Activated CD4-positive, CD25-positive, alpha-beta regulatory T cell treated with anti-CD3 and anti-CD28 coated beads, Interleukin-2, amount 50 U/mL, for 24 hours (primary cell): ENCODE data around the gene IQCE.
"Not testable (repeated sequence)": the region's sequence is repeated elsewhere in the genome, so short reads cannot be mapped to it uniquely, and the experiment has no call there.

Source experiments
- ATAC-seq, 2 donors: fragments of 150-1000 bp; cut with Tn5 transposase; one replicate each; pipeline ENCODE4 v1.10.0; 2021; ENCODE audit warnings: mild to moderate bottlenecking in 1 of 2, moderate library complexity in 1 of 2

IQCE gene

DNA sequence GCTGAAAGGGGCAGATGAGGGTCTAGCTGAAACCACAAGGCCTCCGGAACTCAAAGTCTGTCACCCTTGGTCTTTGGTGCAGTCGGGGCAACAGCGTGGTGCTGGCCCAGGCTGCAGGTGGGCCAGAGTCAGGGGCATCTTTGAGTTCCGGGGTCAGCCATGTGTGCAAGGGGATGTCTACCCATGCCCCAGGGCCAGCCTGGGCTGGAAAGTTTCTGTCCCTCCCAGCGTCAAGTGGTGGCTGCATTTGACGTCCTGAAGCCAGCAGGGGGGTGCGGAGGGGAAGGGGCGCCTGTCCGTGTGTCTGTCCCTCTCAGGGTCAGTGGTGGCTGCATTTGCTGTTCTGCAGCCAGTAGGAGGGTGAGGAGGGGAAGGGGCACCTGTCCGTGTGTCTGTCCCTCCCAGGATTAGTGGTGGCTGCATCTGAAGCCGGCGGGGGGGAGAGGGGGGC, 4.1 kb upstream of the IQCE start:
- no peak for ATAC-seq

DNA sequence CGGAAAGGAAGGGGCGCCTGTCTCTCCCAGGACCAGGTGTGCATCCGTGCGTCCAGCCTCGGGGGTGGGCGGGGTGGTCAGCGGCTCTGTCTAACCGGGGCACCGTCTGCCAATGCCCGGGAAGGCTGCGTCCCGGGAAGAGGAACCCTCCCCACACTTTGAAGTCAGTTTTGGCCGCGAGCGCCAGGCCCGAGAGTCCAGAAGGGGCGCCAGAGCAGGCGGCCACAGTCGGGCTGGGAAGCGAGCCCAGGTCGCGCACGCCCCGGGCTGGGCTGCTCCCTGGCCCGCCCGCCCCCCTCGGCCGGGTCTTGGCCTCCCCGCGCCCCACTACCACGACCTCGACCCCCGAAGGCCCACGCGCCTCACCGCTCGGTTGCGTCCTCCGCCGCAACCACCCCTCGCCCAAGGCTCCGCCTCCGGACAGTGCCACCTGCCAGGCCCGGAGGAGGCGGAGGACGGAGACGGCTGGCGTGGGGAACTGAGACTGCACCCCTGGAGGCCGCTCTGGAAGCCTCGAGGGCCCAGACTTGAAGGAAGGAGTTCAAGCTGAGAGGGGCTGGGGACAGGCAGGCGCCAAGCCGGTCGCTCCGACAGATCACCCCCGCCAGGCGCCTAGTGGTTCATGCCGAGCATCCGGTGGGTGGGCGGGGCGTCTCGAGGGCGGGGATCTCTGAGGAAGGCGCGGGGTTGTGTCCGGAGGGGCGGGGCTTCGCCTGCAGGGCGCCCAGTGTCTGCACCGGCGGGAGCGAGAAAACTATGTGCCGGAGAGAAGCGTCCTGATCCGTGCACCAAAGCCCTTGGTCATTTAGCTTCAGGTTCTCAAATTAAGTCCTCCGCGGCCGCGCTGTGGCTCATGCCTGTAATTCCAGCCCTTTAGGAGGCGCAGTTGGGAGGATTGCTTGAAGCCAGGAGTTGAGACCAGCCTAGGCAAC, 3.4 kb upstream of the IQCE start, which contains the start of gene BRAT1:
Gene BRAT1 (minus strand): TSS at position 404 of the 932 bp plus-strand sequence. CDS start 1,093 bp downstream, outside the sequence.
- peak; percentile 89 to 90 for ATAC-seq

- peak in 1 of 2 donors; percentile 3 for ATAC-seq
Observed at GRCh38 chr7:2559283-2559950, 638 bp downstream of the IQCE start.

- ATAC-seq: not testable (repeated sequence)
Observed at GRCh38 chr7:2563955-2564354, 5.2 kb downstream of the IQCE start.

DNA sequence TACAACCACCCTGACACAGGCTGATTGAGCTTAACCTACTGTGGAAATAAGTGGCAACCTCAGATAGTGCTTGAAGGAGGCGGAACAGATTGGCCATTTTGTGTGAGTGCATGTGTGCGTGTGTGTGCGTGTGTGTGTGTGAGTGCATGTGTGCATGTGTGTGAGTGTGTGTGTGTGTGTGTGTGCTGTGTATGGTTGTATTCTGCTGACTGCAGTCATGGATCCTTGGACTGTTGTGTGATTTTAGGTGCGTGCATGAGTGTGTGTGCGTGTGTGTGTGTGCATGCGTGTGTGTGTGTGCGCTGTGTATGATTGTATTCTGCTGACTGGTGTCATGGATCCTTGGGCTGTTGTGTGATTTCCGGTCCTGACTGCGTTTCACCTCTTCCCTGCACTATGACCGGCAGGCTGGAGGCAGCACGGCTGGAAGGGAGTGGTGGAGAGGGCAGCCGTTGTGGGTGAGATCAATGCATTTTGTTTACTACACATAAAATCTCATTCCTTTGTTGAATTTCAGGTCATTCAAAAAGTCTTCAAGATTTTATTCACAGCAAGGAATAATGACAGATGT, 6.3 kb downstream of the IQCE start:
- ATAC-seq: no peak

DNA sequence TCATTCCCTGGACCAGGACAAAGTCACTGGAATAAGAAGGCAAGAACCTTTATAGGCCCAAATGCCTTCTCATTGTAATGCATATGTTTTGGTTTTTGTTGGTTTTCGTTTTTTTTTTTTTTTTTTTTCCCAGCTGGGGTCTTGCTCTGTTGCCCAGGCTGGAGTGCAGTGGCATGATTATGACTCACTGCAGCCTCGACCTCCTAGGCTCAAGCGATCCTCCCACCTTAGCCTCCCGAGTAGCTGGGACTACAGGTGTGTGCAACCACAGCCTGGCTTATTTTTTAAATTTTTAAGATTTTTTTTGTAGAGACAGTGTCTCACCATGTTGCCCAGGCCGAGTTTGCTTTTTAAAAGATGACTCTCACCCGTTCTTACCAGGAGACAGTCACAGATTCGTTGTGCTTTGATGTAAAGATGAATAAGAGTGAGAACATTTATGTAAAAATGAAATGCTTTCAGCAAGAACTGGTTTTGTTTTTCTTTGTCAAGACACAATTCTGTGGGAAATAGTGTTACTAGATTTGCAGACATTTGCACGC, 7.6 kb downstream of the IQCE start:
- peak; percentile 56 to 70 for ATAC-seq

DNA sequence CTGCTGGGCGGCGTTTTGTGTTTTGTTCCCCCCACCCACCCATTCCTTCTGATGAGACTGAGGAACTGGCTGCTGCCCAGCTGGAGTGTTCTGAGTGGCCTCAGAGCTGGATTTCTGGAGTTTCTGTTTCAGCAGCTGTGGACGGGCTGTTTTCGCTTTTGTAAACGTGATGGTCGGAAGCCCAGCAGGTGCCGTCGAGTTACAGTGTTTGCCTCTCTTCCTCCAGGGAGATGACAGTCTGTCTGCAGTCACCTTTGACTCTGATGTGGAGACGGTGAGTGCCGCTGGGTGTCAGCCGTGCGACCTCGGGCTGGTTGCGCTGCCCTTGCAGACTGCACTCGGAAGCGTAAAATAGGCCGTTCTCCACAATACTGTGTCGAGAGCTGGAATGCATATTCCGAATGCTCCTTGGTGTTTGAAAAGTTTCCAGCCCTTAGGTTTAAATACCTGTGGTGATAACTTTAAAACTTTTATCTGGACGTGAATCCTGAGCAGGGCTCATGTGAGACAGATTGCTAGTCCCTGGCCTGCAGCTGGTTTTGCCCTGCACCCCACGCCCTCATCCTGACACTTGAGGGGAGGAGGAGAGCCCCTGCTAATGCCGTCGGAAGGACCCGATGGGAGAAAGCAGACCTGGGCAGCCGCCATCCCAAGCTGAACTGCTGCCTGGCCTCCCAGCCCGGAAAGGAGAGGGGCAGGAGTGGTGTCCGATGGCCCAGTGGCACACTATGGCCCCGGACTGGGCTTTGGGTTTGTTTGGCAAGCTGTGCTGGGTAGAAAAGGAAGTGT, 8.3 kb downstream of the IQCE start:
- peak; percentile 68 to 73 for ATAC-seq

DNA sequence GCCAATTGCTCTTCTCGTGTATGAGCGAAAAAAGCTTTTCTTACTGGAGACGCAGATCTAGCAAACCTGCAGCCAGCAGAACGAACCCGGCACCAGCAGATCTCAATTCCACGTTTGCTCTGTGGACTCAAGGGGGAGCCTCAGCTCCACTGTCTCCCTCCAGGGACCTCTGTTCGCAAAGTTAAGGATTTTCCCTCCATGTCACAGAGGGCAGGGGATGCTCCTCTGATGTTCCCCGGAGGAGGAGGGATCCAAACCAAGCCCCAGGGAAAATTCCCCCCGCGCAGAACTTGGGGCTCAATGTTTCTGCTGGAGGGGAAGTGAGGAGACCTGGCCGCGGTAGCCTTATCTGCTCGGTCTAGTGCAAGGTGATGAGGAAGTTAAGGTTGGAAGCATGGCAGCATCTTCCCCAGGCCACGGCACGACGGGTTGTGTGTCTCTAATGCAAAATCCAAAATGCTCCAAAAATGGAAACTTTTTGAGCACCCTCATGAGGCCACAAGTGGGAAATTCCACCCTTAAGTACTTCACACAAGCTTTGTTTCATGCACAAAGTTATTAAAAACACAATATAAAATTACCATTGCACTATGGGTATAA, 9.0 kb downstream of the IQCE start:
- ATAC-seq: no peak

DNA sequence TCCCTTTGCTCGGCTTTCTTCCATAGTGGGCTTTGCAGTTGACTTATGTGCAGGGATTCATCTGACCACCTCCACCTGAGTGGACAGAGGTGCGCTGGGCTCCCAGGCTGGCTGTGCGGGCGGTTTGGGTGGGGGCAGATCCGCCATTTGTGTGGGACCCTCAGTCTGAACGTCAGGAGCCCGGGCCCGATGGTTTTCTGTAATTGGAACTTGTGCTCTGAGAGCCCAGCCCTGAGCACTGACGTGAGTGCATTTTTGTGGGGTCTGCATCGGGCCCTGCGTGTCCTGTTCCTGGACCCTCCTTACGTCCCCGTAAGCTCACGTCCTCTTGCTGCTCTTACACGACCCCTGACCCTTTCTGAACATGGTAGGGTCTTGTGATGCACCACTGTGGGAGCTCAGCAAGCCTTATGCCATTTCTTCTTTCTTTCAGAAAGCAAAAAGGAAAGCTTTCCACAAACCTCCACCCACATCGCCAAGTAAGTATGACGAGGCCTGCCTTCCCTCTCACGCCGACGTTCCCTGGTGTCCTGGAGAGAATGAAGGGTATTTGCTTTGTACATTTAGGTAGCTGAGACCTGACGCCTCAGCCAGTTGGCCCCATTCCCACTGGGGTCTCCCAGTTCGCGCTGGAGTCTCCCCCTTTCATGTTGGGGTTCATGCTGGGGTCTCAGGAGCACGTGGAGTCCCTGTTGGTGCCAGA, 9.9 kb downstream of the IQCE start:
- no peak for ATAC-seq

DNA sequence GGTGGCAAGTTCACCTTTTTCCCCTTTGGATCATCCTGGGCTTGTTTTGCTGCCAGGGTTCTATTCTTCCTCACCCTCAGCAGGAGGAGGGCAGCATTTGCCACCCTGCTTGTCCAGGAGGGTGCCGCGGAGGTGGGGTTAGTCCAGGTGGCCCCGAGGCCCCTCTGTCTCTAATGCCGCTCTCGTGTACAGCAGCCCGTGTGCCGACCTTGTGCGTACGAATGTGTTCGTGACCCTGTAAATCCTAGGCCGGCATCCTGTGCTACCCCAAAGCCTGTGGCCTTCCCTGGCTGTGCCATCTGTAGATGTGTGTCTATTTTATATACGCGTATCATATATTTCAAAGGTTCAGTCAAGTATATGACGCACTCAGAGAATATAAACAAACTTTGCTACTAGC, 10.6 kb downstream of the IQCE start:
- ATAC-seq: no peak

- ATAC-seq: no peak
Observed at GRCh38 chr7:2570021-2570420, 11.2 kb downstream of the IQCE start.

GRCh38 chr7:2571409-2571808, 12.6 kb downstream of the IQCE start:
- no peak for ATAC-seq

DNA sequence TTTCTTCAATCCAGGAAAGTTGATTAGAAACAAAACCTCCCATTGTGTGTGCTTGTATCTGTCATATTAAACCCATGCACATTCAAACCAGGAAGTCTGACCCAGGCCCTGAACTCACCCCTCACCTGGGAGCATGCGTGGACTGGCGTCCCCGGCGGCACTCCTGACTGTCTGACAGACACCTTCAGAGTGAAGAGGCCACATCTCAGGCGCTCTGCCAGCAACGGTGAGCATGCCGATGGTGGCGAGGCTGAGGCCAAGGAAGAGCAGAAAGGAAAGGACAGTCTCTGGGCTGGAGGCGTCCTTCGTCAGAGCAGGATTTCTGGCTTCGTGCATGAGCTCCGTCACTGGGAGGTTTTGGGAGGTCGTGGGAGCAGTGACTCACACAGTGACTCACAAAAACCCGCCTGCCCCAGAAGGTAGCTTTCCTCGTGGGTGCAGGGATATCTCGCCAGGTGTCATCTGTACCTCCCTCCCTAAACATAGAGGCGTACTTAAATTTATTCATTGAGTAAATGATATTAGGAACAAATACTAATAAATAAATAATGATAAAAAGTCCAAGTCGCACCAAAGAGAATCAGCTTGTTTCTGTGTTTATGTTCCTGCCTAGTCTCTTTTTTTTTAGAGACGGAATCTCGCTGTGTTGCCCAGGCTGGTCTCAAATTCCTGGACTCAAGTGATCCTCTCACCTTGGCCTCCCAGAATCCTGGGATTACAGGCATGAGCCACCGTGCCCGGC, 13.5 kb downstream of the IQCE start:
- peak in 1 of 2 donors; percentile 45 for ATAC-seq

- ATAC-seq: no peak
Observed at GRCh38 chr7:2573761-2574160, 15.0 kb downstream of the IQCE start.

DNA sequence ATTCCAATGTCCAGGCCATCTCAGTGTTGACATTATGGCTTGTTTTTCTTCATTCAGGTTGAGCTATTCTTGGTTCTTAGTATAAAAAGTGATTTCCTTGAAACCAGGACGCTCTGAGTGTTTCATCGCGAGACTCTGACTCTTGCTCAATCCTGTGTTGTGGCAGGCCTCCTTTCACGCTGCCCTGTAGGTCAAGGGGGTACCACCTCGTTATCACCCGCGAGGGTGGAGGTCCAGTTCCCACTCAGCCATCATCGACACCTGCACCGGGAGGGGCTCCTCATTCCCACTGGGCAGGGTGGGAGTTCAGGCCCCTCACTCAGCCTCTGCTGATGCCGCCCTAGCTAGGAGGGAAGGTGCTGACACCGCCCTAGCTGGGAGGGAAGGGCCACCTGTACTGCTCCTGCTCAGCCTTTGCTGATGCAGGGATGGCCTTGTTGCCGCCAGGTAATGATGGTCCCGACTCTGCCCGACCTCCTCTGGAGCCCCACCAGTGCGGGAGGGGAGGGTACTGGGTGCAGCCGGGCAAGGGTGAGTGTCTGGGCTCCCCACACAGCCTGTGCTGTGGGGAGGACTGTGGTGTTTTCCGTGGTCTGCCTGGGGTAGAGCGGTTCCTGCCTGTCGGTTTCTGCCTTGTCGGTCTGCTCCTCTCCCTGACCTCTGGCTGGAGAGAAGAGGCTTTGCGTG, 16.4 kb downstream of the IQCE start:
- ATAC-seq: no peak

DNA sequence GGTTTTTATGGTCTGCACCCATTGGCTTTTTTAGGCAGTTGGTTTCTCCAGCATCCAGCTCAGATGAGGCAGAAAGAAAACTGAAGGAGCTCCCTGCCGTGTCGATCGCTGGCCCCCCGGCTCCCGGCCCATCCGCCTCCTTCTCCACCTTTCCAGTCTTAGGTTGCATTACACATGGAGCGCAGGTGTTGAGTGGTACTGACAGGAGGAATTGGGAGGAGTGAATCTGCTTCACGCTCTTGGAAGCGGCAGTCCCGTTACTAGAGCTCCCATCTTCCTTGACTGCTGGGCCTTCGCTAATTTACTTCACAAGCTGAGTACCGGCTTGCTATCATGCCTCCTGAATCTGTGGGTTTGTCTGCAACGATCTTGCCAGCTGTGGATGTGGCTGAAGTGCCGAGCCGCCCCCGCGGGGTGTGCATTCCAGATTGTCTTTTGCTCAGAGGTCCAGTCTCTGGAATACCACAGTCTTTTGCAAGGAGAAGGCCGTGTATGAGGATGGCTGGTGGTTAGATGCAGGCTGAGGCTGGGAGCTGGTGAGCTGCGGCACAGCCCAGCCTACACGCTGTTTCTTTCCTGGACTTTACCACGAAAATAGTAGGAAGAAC, 17.1 kb downstream of the IQCE start:
- ATAC-seq: no peak

DNA sequence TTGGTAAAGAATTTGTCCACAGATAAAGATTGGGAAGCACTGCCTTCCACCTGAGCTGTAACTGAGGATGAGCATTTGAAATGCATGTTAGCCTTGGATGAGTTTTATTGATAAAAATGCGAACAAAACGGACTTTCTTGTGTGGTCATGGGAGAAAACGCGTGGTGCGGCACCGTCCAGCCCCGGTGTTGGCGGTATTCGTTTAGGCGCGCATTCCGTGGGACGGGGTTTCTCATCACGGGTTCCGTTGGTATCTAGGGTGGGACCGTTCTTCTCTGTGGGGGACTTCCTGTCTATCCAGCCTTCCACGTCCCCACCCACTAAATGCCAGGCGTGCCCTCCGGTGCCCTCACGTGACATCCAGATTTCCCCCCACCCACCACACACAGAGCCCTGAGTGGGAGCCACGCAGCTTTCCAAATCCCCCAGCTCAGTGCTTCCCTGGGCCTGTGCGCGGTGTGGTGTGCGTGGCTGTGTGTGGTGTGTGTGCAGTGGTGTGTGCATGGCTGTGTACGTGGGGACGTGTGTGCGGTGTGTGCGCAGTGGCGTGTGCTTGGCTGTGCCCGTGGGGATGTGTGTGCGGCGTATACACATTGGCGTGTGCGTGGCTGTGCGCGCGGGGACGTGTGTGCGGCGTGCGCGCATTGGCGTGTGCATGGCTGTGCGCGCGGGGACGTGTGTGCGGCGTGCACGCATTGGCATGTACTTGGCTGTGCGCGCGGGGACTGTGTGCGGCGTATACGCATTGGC, 18.1 kb downstream of the IQCE start:
- ATAC-seq: no peak

GRCh38 chr7:2577914-2578680, 19.3 kb downstream of the IQCE start:
- ATAC-seq: no peak
